ENCODE measurements around the gene KIF26B. TPM values are rescaled to one million over a fixed set of nuclear protein-coding genes. Genes with fewer than 3 reads are reported as not detected.

KIF26B gene
- total RNA-seq, 1 experiment from 2014 or later = 1.7 TPM

GRCh38 chr1:245215071-245215470, 60.3 kb downstream of the KIF26B start:
- DNase-seq = no peak
- Histone ChIP-seq H3K36me3 (replicated peaks; ENCODE audit: control insufficient read depth, insufficient read depth, low read length) (no peaks in the 10 kb centered on the region), H3K27me3 (ENCODE audit: control insufficient read depth, insufficient read depth, low read length) (no peaks in the 10 kb centered on the region; the same call in 1 of the 2 replicates), H3K4me3 (ENCODE audit: insufficient read depth, low read depth, low read length) (no peak overlapping the region)

- Histone ChIP-seq H3K27me3 (ENCODE audit: control insufficient read depth, insufficient read depth, low read length) (no peaks in the 10 kb centered on the region; the same call in 1 of the 2 replicates), H3K36me3 (replicated peaks; ENCODE audit: control insufficient read depth, insufficient read depth, low read length) (no peaks in the 10 kb centered on the region), H3K4me3 (ENCODE audit: insufficient read depth, low read depth, low read length) (no peak overlapping the region)
- no peak for DNase-seq
Measured at GRCh38 chr1:245216366-245217115, 61.8 kb downstream of the KIF26B start.

GRCh38 chr1:245217853-245218608, 63.2 kb downstream of the KIF26B start:
- H3K4me3 ChIP-seq (ENCODE audit: insufficient read depth, low read depth, low read length) = no peak overlapping the region
- DNase-seq = no peak
- H3K27me3 ChIP-seq (ENCODE audit: control insufficient read depth, insufficient read depth, low read length) = no peaks in the 10 kb centered on the region
- no peaks in the 10 kb centered on the region for H3K36me3 ChIP-seq (replicated peaks; ENCODE audit: control insufficient read depth, insufficient read depth, low read length)

GRCh38 chr1:245220381-245220985, 65.7 kb downstream of the KIF26B start:
- DNase-seq = no peak
- Histone ChIP-seq H3K4me3 (ENCODE audit: insufficient read depth, low read depth, low read length) (no peak overlapping the region), H3K36me3 (replicated peaks; ENCODE audit: control insufficient read depth, insufficient read depth, low read length) (no peaks in the 10 kb centered on the region), H3K27me3 (ENCODE audit: control insufficient read depth, insufficient read depth, low read length) (no peaks in the 10 kb centered on the region)

- Histone ChIP-seq H3K4me3 (ENCODE audit: insufficient read depth, low read depth, low read length) (no peak overlapping the region), H3K27me3 (ENCODE audit: control insufficient read depth, insufficient read depth, low read length) (no peaks in the 10 kb centered on the region), H3K36me3 (replicated peaks; ENCODE audit: control insufficient read depth, insufficient read depth, low read length) (no peaks in the 10 kb centered on the region)
- DNase-seq = no peak
Measured at GRCh38 chr1:245221805-245222204, 67.0 kb downstream of the KIF26B start.

GRCh38 chr1:245222931-245223595, 68.3 kb downstream of the KIF26B start:
- H3K27me3 ChIP-seq (ENCODE audit: control insufficient read depth, insufficient read depth, low read length) = no peaks in the 10 kb centered on the region
- no peak overlapping the region for H3K4me3 ChIP-seq (ENCODE audit: insufficient read depth, low read depth, low read length)
- no peak for DNase-seq
- H3K36me3 ChIP-seq (replicated peaks; ENCODE audit: control insufficient read depth, insufficient read depth, low read length) = no peaks in the 10 kb centered on the region

GRCh38 chr1:245225322-245226202, 70.8 kb downstream of the KIF26B start:
- H3K4me3 ChIP-seq (ENCODE audit: insufficient read depth, low read depth, low read length) = no peak overlapping the region
- no peaks in the 10 kb centered on the region for H3K27me3 ChIP-seq (ENCODE audit: control insufficient read depth, insufficient read depth, low read length)
- H3K36me3 ChIP-seq (replicated peaks; ENCODE audit: control insufficient read depth, insufficient read depth, low read length) = no peaks in the 10 kb centered on the region
- no peak for DNase-seq

GRCh38 chr1:245226203-245226499, 71.4 kb downstream of the KIF26B start:
- H3K4me3 ChIP-seq (ENCODE audit: insufficient read depth, low read depth, low read length) = no peak overlapping the region
- DNase-seq = no peak
- H3K27me3 ChIP-seq (ENCODE audit: control insufficient read depth, insufficient read depth, low read length) = no peaks in the 10 kb centered on the region
- no peaks in the 10 kb centered on the region for H3K36me3 ChIP-seq (replicated peaks; ENCODE audit: control insufficient read depth, insufficient read depth, low read length)

GRCh38 chr1:245229051-245229450, 74.3 kb downstream of the KIF26B start:
- Histone ChIP-seq H3K4me3 (ENCODE audit: insufficient read depth, low read depth, low read length) (no peak overlapping the region), H3K27me3 (ENCODE audit: control insufficient read depth, insufficient read depth, low read length) (no peaks in the 10 kb centered on the region; the same call in 1 of the 2 replicates), H3K36me3 (replicated peaks; ENCODE audit: control insufficient read depth, insufficient read depth, low read length) (no peaks in the 10 kb centered on the region)
- DNase-seq = no peak

- Histone ChIP-seq H3K4me3 (ENCODE audit: insufficient read depth, low read depth, low read length) (no peak overlapping the region), H3K27me3 (ENCODE audit: control insufficient read depth, insufficient read depth, low read length) (peaks cover 3% of the 10 kb centered on the region; the same call in 1 of the 2 replicates), H3K36me3 (replicated peaks; ENCODE audit: control insufficient read depth, insufficient read depth, low read length) (no peaks in the 10 kb centered on the region)
- DNase-seq = no peak
Measured at GRCh38 chr1:245232931-245233330, 78.1 kb downstream of the KIF26B start.

GRCh38 chr1:245234217-245235081, 79.7 kb downstream of the KIF26B start:
- DNase-seq = peak; percentile 78
- H3K36me3 ChIP-seq (replicated peaks; ENCODE audit: control insufficient read depth, insufficient read depth, low read length) = no peaks in the 10 kb centered on the region
- no peak overlapping the region; the same call in 1 of the 2 replicates for H3K4me3 ChIP-seq (ENCODE audit: insufficient read depth, low read depth, low read length)
- peaks cover 3% of the 10 kb centered on the region; the same call in 1 of the 2 replicates for H3K27me3 ChIP-seq (ENCODE audit: control insufficient read depth, insufficient read depth, low read length)

GRCh38 chr1:245235156-245235555, 80.4 kb downstream of the KIF26B start:
- Histone ChIP-seq H3K4me3 (ENCODE audit: insufficient read depth, low read depth, low read length) (no peak overlapping the region), H3K27me3 (ENCODE audit: control insufficient read depth, insufficient read depth, low read length) (peaks cover 3% of the 10 kb centered on the region; the same call in 1 of the 2 replicates), H3K36me3 (replicated peaks; ENCODE audit: control insufficient read depth, insufficient read depth, low read length) (no peaks in the 10 kb centered on the region)
- no peak for DNase-seq

GRCh38 chr1:245240648-245241165, 85.9 kb downstream of the KIF26B start:
- Histone ChIP-seq H3K36me3 (replicated peaks; ENCODE audit: control insufficient read depth, insufficient read depth, low read length) (no peaks in the 10 kb centered on the region), H3K27me3 (ENCODE audit: control insufficient read depth, insufficient read depth, low read length) (no peaks in the 10 kb centered on the region; the same call in 1 of the 2 replicates), H3K4me3 (ENCODE audit: insufficient read depth, low read depth, low read length) (no peak overlapping the region)
- no peak for DNase-seq
